Erythroblast (primary cell): ENCODE data around the gene CCDC158.

ENCODE experiments used
- GATA1 ChIP-seq: IDR thresholded peaks from 2 replicates; pipeline ENCODE4 v1.6.1; 2011; ENCODE audit warnings: low read depth, mild to moderate bottlenecking, control low read depth, low read length, moderate library complexity
- POLR2A ChIP-seq: IDR thresholded peaks from 2 replicates; pipeline ENCODE4 v1.6.1; 2011; ENCODE audit warnings: mild to moderate bottlenecking, low read length

GRCh38 chr4:76292730-76293129 is 128.2 kb downstream of the CCDC158 start:
- TF ChIP-seq POLR2A (no peak), GATA1 (no peak)
